NK-92 (cell line): ENCODE results near the gene KIF24.
A peak's percentile ranks its signal among the peaks of the same experiment; 100 is the strongest.
"Not testable (repeated sequence)": the region's sequence is repeated elsewhere in the genome, so short reads cannot be mapped to it uniquely, and the experiment has no call there.

ENCODE experiments used
- DNase-seq: peaks from one replicate; lab custom pipeline; 2025; ENCODE audit not compliant: unreplicated experiment; lab: John Stamatoyannopoulos, UW

Gene KIF24

GRCh38 chr9:34328987-34329832, at the start of gene KIF24, which contains the start of gene NUDT2:
Gene KIF24 (minus strand): TSS chr9:34329268. CDS start chr9:34311346, 17,922 bp downstream.
Gene NUDT2 (plus strand): TSS chr9:34329569. CDS start chr9:34339040, 9,471 bp downstream.
- DNase-seq = peak; percentile 76

GRCh38 chr9:34378376-34379060, 49.5 kb upstream of the KIF24 start:
- DNase-seq = no peak

- DNase-seq = no peak
Measured at GRCh38 chr9:34377404-34377746, 48.3 kb upstream of the KIF24 start.

- peak; percentile 64 for DNase-seq
Measured at GRCh38 chr9:34376596-34377403, 47.7 kb upstream of the KIF24 start, which contains the start of gene MYORG. Gene MYORG (minus strand): TSS chr9:34376898. CDS start chr9:34372943, 3,955 bp downstream.

GRCh38 chr9:34375901-34376595, 47.0 kb upstream of the KIF24 start:
- no peak for DNase-seq

GRCh38 chr9:34374905-34375552, 46.0 kb upstream of the KIF24 start:
- no peak for DNase-seq

GRCh38 chr9:34374339-34374738, 45.3 kb upstream of the KIF24 start:
- no peak for DNase-seq

- DNase-seq = no peak
Measured at GRCh38 chr9:34373749-34374148, 44.7 kb upstream of the KIF24 start.

GRCh38 chr9:34372467-34373011, 43.5 kb upstream of the KIF24 start:
- no peak for DNase-seq

GRCh38 chr9:34371886-34372466, 42.9 kb upstream of the KIF24 start:
- no peak for DNase-seq

- no peak for DNase-seq
Measured at GRCh38 chr9:34370970-34371880, 42.2 kb upstream of the KIF24 start.

GRCh38 chr9:34370335-34370969, 41.4 kb upstream of the KIF24 start:
- DNase-seq = no peak

- DNase-seq = no peak
Measured at GRCh38 chr9:34369636-34370035, 40.6 kb upstream of the KIF24 start.

GRCh38 chr9:34368796-34369195, 39.7 kb upstream of the KIF24 start:
- DNase-seq = not testable (repeated sequence)

GRCh38 chr9:34367751-34368410, 38.8 kb upstream of the KIF24 start:
- not testable (repeated sequence) for DNase-seq

- no peak for DNase-seq
Measured at GRCh38 chr9:34366365-34366764, 37.3 kb upstream of the KIF24 start.

GRCh38 chr9:34365282-34365681, 36.2 kb upstream of the KIF24 start:
- DNase-seq = no peak
